GM12873 (cell line): Measurements from ENCODE around the gene ASIP.

Source experiments
- TF ChIP-seq, protein P1 (sequence below): IDR thresholded peaks from 2 replicates; pipeline ENCODE4 v1.5.1; 2012; ENCODE audit warnings: low read depth, mild to moderate bottlenecking, moderate library complexity, low read length, control low read depth; ENCODE audit not compliant: insufficient read depth; ENCODE audit errors: missing control alignments

Gene ASIP

DNA sequence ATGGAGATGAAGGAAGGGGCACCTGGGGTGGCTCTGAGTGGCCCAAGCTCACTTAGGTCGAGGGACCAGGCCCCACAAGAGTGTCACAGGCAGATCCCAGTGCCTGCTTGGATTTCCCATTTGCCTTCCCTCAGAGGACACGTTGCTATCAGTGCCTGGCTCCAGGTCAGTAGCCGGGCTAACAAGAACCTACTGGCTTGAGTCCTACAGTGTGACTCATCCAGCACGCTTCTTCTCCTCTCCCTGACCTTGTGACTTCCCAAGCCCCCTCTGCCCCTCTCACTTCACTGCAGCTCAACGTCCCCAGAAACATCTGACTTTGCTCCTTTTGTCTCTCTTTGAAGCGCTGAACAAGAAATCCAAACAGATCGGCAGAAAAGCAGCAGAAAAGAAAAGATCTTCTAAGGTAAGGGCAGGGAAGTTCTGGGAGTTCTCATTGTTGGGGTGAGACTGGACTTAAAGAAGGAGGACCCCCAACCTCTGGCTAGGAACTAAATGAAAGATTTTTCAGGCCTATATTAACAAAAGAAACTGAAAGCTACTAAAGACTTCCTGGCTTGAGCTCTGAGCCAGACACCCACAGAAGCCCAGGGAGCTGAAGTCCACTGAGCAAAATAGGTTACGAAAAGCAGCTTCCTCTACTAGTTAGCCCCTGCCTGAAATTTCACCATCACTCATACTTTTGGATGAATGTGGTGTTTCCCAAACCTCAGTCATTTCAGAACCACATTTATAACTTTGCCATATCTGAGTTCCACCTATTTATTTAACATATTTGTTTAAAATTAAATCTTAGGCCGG is 21.5 kb downstream of the ASIP start:
- TF ChIP-seq, protein P1, sequence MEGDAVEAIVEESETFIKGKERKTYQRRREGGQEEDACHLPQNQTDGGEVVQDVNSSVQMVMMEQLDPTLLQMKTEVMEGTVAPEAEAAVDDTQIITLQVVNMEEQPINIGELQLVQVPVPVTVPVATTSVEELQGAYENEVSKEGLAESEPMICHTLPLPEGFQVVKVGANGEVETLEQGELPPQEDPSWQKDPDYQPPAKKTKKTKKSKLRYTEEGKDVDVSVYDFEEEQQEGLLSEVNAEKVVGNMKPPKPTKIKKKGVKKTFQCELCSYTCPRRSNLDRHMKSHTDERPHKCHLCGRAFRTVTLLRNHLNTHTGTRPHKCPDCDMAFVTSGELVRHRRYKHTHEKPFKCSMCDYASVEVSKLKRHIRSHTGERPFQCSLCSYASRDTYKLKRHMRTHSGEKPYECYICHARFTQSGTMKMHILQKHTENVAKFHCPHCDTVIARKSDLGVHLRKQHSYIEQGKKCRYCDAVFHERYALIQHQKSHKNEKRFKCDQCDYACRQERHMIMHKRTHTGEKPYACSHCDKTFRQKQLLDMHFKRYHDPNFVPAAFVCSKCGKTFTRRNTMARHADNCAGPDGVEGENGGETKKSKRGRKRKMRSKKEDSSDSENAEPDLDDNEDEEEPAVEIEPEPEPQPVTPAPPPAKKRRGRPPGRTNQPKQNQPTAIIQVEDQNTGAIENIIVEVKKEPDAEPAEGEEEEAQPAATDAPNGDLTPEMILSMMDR, result no peak

DNA sequence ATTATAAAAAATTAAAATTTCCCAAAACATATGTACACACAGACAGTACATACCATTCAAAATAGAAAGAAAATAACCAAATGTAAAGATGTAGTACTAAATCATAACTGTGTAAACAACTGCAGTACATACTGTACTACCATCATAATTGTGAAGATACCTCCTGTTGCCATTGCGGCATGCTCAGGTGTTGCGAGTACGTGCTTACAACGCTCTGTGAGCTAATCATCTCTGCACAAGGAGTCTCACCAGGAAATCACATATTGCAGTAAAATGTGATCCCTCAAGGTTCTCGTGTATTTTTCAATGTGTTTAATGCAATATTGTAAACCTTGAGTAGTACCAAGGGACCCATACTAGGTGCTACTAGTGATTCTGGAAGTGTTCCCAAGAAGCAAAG is 22.9 kb downstream of the ASIP start:
- TF ChIP-seq, protein P1, result no peak

DNA sequence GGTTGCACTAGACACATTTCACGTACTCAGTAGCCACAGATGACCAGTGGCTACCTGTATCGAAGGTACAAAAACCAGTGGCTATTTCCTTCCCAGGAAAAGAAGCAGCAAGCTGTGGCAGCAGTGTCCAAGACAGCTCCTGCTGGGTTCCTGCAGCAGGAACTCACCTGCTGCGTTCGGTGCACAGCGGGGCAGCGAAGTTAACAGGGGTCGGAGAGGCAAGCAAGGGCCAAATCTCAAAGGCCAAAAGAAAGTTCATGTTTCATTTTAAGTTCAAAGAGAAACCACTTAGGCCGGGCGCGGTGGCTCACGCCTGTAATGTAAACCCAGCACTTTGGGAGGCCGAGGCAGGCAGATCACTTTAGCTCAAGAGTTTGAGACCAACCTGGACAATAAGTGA is 26.9 kb downstream of the ASIP start:
- TF ChIP-seq, protein P1, result no peak

- TF ChIP-seq, protein P1, result no peak
These were observed 27.8 kb downstream of the ASIP start for GRCh38 chr20:34268851-34269636.

DNA sequence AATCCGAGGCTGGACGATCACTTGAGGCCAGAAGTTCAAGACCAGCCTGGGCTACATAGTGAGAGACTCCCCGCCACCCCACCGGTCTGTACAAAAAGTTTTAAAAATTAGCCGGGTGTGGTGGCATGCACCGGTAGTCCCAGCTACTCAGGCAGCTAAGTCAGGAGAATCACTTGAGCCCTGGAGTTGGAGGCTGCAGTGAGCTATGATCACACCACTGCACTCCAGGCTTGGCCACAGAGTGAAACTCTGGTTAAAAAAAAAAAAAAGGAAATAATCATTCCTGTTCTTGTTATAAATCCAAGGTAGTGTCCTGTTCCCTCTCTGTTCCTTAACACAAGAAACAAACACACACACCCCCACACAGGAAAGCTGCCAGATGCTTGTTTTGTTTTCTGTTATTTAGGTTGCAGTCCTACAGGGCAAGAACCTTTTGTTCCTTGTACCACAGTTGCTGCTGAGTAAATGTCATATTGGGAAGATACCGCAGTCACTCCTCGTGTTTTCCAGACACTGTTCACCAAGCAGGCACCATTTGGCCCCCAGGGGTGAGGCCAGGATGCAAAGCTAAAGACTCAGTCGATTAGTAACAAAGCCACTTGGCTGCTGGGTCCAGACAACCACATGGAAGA is 28.9 kb downstream of the ASIP start:
- TF ChIP-seq, protein P1, result no peak

DNA sequence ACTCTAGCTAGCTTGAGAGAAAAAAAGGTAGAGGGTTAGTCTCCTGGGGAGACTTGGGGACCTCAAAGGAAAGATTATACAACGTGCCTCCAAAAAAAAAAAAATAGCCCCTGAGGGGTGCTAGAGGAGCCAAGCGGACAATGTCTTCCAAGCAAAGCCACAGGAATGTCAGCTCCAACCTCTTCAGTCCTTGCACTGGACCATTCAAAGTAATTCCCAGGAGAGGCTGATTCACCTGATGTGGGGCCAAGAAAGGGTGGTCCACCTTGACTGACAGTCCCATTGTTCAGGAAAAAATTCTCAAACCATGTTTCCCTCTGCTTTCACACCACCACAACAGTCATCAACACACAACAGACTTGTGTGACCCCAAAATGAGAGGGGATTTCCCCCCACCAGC is 30.7 kb downstream of the ASIP start:
- TF ChIP-seq, protein P1, result no peak

- TF ChIP-seq, protein P1, result no peak
These were observed 33.5 kb downstream of the ASIP start for GRCh38 chr20:34274694-34275093.
